ENCODE results near the gene SETBP1.

The SETBP1 gene

GRCh38 chr18:45026162-45026561 lies 345.5 kb downstream of the SETBP1 start:
- DNase-seq (ENCODE audit: low spot score) = no peak

GRCh38 chr18:45034179-45034578 lies 353.5 kb downstream of the SETBP1 start:
- DNase-seq (ENCODE audit: low spot score) = no peak

GRCh38 chr18:45037618-45038017 lies 356.9 kb downstream of the SETBP1 start:
- no peak for DNase-seq (ENCODE audit: low spot score)

- no peak for DNase-seq (ENCODE audit: low spot score)
Observed at GRCh38 chr18:45039376-45039775, 358.7 kb downstream of the SETBP1 start.

GRCh38 chr18:45040879-45041278 lies 360.2 kb downstream of the SETBP1 start:
- no peak for DNase-seq (ENCODE audit: low spot score)

GRCh38 chr18:45044787-45045186 lies 364.1 kb downstream of the SETBP1 start:
- no peak for DNase-seq (ENCODE audit: low spot score)

- no peak for DNase-seq (ENCODE audit: low spot score)
Observed at GRCh38 chr18:45046228-45046627, 365.5 kb downstream of the SETBP1 start.

DNA sequence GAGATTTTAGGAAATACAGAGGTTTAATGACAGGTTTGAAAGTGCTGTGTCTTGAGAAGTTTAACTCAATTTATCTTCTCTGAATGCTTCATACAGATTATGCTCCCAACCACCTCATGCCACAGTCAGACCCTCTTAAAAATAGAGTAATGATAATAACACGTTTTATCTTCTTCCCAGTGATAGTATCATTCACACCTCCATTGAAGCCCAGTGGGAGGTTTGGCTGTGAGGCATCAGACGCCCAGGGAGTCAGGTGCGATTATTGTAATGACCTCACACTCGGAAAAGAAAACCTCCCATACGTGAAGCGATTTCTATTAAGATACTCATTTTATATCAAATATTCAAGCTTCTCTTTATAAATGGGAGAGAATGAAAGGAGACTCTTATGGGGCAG lies 366.3 kb downstream of the SETBP1 start:
- no peak for DNase-seq (ENCODE audit: low spot score)

DNA sequence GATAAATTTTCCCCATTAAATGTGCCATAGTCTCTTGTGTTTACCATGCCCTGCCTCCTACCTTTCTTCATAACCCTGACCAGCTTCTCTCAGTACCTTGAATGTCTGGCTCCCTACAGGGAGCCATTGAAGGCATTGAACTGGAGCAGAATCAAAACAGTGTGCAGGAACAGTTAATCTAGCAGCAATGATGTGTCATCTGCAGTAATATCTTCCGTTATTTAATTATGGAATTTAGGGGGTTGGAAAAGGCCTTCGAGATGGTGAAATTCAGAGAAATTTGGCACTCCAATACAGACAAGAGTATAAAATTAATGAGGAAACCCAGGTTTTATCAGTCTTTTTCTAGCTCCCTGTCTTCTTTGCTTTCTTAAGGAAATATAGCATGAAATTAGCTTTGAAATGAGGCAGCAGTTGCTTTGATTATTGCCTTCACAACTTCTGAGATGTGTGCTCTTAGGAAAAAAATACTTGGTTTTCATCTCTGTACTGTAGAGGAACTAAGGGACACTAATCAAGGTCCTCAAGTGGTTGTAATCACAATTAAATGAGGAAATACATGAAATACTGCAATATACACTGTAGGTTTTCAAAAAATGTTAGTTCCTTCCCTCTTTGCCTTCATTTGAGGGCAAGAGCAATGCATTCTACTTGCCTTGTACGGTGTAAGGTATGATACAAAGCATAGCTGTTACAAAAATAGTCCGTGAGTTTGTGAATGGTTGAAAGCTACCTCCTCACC lies 369.1 kb downstream of the SETBP1 start:
- DNase-seq (ENCODE audit: low spot score) = no peak

GRCh38 chr18:45050712-45051601 lies 370.3 kb downstream of the SETBP1 start:
- no peak for DNase-seq (ENCODE audit: low spot score)

- DNase-seq (ENCODE audit: low spot score) = no peak
Observed at GRCh38 chr18:45054636-45055035, 373.9 kb downstream of the SETBP1 start.

DNA sequence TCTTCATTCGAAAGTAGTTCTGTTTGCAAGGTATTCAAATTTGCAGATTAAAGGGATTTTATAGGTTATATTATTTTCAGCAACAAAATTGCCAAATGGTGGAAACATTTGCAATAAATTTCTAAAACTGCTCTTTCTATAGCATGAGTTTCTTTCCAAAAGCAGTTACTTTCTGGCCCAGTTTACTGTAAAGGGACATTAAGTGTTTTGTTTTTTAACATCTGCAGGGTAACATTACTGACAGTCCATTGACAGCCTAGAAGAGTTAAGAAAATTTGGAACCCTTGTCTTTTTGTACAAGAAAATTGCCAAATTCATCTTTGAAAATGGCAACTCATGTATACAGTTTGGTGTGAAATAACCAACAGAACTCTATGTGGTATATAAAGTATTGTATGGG lies 375.1 kb downstream of the SETBP1 start:
- no peak for DNase-seq (ENCODE audit: low spot score)

GRCh38 chr18:45056926-45057325 lies 376.2 kb downstream of the SETBP1 start:
- no peak for DNase-seq (ENCODE audit: low spot score)

GRCh38 chr18:45057955-45058600 lies 377.4 kb downstream of the SETBP1 start:
- no peak for DNase-seq (ENCODE audit: low spot score)

DNA sequence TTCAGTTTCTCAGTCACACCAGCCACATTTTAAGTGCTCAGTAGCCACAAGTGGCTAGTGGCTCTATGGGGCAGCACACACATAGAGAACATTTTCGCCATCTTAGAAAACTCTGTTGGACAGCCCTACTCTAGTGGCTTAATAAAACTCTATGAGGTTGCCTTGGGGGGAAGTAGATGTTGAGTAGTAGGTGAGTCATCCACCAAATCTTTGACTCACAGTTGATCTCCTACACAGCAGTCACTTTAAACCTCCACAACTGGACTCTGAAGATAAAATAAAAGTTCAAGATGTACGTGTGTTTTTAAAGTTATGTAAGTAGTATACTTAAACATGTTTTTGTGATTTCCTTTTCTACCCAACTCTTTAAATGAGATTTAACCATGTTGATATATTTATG lies 379.0 kb downstream of the SETBP1 start:
- DNase-seq (ENCODE audit: low spot score) = peak; percentile 69

DNA sequence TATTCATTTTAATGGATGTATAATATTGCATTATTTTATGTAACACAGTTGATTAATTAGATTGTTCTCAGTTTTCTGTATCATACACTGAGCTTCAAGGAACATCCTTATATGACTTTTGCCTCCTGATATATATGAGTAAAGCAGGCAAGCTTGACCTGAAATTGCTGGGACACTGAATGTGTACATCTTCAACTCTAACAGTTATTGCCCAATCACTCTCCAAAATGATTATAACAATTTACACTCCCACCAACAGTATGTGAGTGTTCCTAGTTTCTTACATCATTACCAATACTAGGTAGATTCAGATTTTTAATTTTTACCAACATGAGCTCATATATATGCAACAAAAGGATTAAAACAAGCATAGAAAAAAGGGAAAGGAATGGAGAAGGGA lies 379.4 kb downstream of the SETBP1 start:
- no peak for DNase-seq (ENCODE audit: low spot score)

DNA sequence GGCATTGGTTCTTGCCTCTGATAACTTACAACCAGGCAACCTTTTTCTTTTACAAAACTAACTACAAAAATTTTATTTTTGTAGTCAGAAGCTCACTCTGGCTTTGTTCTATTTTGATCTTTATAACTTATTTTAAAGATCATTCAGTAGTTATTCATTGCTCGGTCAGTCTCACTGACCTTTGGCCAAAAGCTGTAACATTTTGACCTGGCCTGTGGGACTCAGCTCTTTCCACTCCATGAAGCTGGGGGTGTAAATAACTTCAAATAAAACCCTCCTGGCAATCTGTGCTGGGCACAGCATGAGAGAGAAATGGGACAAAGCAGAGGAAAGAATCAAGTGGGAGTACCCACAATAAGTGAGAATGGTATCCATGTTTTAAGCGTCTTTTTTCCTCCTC lies 380.7 kb downstream of the SETBP1 start:
- DNase-seq (ENCODE audit: low spot score) = no peak

DNA sequence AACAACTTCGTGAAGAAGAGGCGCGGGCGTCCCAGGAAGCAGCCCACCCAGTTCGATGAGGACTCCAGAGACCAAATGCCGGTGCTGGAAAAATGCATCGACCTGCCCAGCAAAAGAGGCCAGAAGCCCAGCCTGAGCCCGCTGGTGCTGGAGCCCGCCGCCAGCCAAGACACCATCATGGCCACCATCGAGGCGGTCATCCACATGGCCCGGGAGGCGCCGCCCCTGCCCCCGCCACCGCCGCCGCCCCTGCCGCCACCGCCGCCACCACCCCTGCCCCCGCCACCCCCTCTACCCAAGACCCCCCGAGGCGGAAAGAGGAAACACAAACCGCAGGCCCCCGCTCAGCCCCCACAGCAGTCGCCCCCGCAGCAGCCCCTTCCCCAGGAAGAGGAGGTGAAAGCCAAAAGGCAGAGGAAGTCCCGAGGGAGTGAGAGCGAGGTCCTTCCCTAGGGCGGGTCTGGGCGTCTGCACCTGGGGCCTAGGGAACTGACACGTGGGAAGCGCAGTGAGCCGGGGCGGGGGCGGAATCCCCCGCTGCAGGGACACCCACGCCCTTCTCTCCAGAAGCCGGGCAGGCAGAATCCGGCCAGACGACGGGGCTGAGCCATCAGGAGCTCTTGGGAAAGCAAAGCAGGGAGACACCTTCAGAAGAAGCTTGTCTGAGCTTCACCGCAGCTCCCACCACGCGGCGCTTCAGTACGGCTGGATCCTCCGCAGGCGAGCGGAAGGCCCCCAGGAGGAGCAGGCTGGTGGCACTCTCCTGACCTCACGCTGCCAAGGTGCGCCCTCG lies 382.8 kb downstream of the SETBP1 start:
- DNase-seq (ENCODE audit: low spot score) = no peak

DNA sequence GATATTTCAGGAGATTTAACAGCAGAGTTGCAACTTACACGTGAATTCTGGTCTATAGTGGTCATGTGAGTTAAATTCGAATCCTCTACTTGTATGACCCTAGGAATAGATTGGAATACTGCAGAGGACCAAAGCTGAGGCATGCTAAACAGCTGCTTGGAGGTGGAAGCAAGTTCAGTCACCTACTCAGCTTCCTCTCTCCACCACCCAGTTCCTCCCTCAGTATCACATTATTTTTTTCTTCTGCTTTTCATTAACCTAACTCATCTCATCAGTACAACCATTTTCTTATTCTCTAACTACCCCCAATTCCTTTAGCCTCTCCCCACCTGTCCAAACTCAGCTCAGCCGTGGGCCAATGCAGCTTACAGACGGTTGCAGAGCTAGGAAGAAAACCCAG lies 385.5 kb downstream of the SETBP1 start:
- no peak for DNase-seq (ENCODE audit: low spot score)

DNA sequence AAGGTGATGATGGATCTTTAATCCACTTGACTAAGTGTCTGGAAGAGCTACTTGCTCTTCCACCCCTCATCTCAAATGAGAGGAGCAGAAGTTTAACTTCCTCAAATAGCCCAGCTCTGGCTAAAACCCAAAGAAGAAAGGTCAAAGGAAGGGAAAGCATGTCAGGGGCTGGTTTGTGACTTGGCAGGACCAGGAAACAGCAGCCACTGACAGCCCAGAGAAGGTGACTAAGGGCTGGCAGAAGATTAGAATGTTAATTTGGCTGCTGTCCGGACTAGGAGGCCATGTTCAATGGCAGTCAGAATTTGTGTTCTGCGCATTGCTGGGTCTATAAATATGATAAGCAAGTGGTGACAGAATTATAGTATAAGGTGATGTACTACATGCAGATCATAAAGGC lies 386.2 kb downstream of the SETBP1 start:
- DNase-seq (ENCODE audit: low spot score) = no peak

GRCh38 chr18:45068400-45069094 lies 387.9 kb downstream of the SETBP1 start:
- no peak for DNase-seq (ENCODE audit: low spot score)
